Left lobe of liver (tissue), 2 donors: ENCODE data around the gene HSPG2. TPM values are rescaled to one million over a fixed set of nuclear protein-coding genes. Genes with fewer than 3 reads are reported as not detected.

Experiments used
- ATAC-seq: fragments of 200-7000 bp; cut with Tn5 transposase; one replicate; pipeline ENCODE4 v1.9.1; 2020; ENCODE audit warnings: mild to moderate bottlenecking, moderate library complexity
- DNase-seq: peaks from one replicate; pipeline ENCODE4 v3.0.0-alpha.2; 2020; ENCODE audit warnings: low spot score
- total RNA-seq: library from RNA; stranded (reverse); gene quantifications from one replicate; pipeline ENCODE4 v1.2.1, GENCODE V29; 2021
- donor health status: DM: no; HTN: no; CAD: no; lungs with moderate emphysema.
- donor health status: DM: no; HTN: yes; CAD: no.

Gene HSPG2
- total RNA-seq, 1 donor from 2014 or later, result 50.8 TPM

- DNase-seq (no peak), ATAC-seq (no peak)
These were observed 161.0 kb downstream of the HSPG2 start for GRCh38 chr1:21775985-21776562.

DNA sequence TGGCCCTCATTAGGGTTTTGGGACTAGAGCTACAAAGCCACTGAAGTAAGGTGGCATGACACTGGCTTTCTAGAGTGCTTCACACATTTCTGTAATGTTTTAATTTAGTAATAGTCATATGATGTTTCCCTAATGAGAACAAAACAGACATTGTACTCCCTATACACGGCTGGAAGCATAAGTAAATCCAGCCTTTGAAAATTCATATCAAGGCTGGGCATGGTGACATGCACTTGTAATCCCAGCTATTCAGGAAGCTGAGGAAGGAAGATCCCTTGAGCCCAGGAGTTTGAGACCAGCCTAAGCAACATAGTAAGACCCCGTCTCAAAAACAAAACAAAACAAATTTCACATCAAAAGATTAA, 161.6 kb downstream of the HSPG2 start:
- DNase-seq (no peak), ATAC-seq (no peak)

DNA sequence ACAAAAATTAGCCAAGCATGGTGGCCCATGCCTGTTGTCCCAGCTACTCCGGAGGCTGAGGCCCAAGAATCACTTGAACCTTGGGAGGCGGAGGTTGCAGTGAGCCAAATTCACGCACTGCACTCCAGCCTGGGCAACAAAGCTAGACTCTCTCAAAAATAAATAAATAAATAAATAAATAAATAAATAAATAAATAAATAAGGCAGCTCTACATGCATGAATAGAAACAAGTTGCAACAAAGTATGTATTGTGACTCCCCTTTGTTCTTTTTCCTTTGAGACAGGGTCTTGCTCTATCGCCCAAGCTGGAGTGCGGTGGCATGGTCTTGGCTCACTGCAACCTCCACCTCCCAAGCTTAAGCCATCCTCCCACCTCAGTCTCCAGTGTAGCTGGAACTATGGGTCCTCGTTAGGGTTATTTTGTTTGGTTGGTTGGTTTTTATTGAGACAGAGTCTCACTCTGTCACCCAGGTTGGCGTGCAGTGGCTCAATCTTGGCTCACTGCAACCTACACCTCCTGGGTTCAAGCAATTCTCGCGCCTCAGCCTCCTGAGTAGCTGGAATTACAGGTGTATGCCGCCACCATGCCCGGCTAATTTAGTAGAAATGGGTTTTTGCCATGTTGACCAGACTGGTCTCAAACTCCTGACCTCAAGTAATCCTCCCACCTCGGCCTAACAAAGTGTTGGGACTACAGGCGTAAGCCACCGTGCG, 162.1 kb downstream of the HSPG2 start:
- ATAC-seq, result no peak
- DNase-seq, result no peak

- DNase-seq (no peak), ATAC-seq (no peak)
These were observed 163.5 kb downstream of the HSPG2 start for GRCh38 chr1:21773585-21773984.

Other genes starting within 250 kb of the HSPG2 start
- gene USP48, start 154.2 kb downstream of the HSPG2 start, total RNA-seq, result 22.7 TPM
- not detected for gene LDLRAD2, start 125.0 kb downstream of the HSPG2 start, total RNA-seq
- 7.4 TPM for gene CELA3B, start 39.7 kb upstream of the HSPG2 start, total RNA-seq
- 13.4 TPM for gene CELA3A, start 64.3 kb upstream of the HSPG2 start, total RNA-seq
- 69.8 TPM for gene CDC42, start 115.4 kb upstream of the HSPG2 start, total RNA-seq
- gene WNT4, start 205.8 kb upstream of the HSPG2 start, total RNA-seq, result 0.35 TPM